ENCODE data around the gene CAPN9. TPM values are rescaled to one million over a fixed set of nuclear protein-coding genes. Genes with fewer than 3 reads are reported as not detected.
"Not testable (repeated sequence)": the region's sequence is repeated elsewhere in the genome, so short reads cannot be mapped to it uniquely, and the experiment has no call there.

CAPN9 gene
- total RNA-seq, 1 donor from 2014 or later = not detected

DNA sequence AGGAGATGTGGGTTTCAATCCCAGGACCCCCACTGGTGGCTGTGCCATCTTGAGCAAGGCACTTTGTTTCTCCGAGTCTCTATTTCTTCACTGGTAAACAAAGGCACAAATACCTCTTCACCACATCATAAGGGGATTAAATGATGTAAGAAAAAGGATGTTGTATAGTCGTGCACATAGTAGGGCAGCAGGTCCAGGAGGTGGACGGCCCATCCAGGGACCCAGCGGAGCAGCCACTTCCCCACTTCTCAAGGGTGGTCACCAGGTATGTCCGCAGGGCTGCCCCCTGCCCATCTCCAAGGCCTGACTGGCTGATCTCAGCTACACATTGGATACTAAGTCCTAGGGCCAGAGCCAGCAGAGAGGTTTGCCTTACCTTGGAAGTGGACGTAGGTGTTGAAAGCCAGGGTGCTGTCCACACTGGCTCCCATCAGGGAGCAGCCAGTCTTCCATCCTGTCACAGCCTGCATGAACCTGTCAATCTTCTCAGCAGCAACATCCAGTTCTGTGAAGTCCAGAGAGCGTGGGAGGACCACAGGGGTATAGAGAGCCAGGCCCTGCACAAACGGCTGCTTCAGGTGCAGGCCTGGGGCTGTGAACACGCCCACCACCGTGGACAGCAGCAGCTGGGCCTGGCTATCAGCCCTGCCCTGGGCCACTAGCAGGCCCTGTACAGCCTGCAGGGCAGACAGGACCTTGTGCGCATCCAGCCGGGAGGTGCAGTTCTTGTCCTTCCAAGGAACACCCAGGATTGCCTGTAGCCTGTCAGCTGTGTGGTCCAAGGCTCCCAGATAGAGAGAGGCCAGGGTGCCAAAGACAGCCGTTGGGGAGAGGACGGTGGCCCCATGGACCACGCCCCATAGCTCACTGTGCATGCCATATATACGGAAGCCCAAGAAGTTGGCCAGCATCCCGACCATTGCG lies 37.3 kb upstream of the CAPN9 start:
- intact Hi-C loops (cut with micrococcal nuclease) = no loop called here

DNA sequence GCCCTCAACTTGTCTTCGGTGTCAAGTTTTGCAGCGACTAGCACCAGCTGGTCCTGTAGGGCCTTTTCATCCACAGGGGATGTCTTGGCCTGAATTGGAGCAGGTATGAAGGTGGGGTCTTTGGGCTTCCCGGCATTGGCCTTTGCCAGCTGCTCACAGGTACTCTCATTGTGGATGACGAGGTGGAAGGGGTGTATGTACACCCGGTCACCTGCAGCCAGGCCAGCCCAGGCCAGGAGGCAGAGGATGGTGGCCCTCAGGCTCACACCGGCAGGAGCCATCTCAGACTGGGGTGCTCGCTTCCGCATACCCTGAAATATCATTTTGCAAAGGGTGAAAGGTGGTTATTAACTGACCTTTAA lies 36.7 kb upstream of the CAPN9 start:
- intact Hi-C loops (cut with micrococcal nuclease) = no loop called here

DNA sequence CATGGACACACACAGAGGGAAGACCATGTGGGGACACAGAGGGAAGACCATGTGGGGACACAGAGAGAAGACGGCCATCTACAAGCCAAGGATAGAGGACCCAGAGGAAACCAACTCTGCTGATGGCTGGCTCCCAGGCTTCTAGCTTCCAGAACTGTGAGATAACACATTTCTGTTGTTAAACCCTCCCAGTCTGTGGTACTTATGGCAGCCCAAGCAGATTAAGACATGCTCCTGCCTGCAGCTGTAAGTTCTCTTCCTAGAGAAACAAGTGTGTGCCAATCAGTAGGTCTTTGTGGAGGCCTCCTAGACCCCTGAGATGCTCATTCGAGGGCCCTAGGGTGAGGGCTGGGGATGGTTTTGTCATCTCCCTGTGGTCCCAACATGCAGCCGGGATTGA lies 35.9 kb upstream of the CAPN9 start:
- intact Hi-C loops (cut with micrococcal nuclease) = no loop called here

DNA sequence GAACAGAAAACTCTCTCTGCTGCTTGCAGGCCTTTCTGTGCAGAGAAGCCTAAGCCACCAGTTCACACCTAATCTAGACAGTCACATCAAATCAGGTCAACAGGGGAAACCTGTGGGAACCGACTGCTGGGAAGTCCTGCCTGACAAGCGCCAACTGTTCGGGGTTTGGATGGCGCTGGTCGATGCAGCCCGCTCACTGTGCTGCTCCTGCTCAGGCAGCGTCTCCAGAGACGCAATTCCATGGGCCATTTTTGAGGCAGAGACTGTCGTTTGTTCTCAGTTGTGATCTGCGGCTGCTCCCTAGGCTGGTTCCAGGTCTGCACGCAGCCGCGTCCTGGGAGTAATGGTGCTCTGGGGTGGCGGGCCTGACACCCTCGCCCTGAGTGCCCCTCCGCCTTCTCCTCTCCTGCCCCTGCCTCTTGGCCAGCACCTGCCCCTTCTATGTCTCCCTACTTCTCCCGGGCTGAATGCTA lies 34.7 kb upstream of the CAPN9 start:
- intact Hi-C loops (cut with micrococcal nuclease) = no loop called here

DNA sequence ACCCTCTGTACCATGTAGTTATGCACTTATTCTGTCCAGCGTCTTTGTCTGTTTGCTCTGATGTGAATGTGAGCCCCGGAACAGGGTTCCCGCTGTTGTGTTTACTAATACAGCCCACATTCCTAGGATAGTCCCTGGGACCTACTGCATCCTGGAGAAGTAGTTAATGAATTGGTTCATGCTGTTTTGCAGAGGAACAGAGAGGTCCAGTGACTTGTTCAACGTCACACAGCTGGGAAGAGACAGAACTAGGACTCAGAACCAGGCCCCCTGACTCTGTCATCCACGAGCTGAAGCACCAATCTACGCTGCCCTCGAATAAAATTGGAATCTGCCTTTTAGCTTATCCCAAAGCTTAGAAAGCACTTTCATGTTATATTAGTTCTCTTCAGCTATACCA lies 34.0 kb upstream of the CAPN9 start:
- intact Hi-C loops (cut with micrococcal nuclease) = no loop called here

DNA sequence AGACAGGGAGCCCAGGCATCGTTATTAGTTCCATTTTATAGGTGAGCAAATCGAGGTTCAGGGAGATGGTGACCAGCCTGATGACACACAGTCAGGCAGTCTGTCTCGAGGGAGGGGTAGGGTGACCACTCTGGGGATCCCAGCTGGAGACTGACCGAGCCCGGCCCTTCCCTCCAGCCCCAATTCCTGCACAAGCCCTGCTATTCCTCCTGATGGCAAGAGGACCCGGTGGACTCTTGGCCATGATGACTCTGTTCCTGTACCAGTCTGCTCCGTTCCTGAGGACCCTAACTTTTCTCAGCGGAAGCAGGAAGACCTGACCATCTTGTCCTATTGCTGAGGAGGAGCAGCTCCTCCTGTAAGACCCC lies 33.7 kb upstream of the CAPN9 start:
- intact Hi-C loops (cut with micrococcal nuclease) = no loop called here

DNA sequence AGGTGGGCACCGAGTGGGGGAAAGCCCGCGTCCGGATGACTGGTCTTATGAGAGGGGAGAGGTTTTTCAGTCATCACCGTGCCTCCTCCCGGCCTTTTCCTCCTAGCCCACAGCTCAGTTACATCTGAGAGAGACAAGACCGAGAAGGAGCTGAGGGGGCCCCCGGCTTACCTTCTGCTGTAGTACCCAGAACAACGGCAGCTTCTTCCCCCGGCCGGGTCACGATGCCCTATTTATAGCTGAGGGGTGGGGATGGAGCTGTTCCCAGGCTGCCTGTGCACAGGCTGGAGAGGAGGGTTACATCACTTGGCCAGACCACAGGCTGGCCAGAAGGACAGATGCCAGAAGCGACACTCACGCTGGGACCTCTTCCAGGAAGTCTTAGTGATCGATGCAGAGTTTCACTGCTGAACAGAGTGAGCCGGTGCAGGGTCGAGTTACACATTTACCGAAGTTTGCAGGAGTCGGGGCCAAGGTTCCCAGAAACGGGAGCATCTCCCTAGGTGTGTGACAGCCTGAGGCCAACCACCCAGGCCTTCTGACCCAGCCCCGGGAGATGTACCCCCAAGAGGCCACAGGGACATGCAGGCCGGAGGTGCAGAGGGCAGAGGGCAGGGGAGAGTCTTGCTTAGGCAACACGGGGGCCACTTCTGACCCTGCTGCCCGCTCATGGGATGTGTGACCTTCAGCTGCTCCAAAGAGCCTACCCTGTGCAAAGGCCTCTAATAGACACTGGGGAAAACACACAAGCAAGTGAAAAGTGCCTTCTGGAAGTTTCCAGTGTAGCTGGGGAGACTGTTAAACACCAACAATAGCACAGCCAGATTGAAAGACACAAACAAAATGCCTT lies 33.0 kb upstream of the CAPN9 start, which contains the start of gene AGT:
Gene AGT, minus strand, starts transcription at position 208 of the 850 bp plus-strand sequence. CDS start 3,299 bp downstream, outside the sequence.
- intact Hi-C loops (cut with micrococcal nuclease) = no loop called here

DNA sequence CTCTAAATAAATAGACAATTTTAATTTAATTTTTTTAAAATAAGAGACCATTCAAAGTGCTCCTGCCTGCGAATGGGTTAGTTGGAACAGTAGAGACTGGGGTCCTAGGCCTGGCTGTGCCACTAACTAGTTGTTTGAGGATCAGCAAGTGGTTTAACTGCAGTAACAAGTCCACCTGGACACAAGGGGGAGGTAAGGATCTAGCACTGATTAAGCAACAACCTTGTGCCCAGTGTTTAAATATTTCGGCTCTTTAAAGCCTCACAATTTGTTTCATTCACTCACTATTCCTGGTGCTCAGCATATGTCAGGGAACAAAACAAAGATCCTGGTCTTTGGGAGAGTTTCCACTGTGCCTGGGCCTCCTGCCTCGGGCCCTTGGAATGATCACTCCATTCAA lies 31.7 kb upstream of the CAPN9 start:
- intact Hi-C loops (cut with micrococcal nuclease) = no loop called here

DNA sequence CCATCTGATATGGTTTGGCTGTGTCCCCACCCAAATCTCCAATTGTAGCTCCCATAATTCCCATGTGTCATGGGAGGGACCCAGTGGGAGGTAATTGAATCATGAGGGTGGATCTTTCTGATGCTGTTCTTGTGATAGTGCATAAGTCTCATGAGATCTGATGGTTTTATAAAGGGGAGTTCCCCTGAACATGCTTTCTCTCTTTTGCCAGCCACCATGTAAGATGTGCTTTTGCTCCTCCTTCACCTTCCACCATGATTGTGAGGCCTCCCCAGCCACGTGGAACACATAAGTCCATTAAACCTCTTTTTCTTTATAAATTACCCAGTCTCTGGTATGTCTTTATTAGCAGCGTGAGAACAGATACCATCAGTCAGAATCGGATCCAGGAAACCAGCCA lies 30.7 kb upstream of the CAPN9 start:
- intact Hi-C loops (cut with micrococcal nuclease) = not testable (repeated sequence)

DNA sequence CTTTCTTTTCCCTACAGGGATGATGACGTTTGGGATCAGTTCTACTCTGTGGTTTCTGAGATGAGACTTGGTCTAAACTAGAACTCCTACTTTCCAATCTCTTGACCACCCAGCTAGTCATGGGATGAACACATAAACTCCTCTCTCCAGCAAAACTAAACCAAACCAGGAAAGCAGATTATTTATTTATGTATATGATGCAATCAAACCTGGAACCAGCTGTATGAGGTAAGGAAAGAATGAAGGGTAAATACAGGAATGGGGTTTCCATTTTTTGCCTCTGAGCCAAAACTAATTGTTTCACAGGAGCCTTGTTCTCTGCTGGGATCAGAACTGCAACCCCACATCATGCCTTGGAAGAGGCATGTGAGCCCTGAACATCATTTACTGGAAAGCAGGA lies 29.9 kb upstream of the CAPN9 start:
- intact Hi-C loops (cut with micrococcal nuclease) = no loop called here

DNA sequence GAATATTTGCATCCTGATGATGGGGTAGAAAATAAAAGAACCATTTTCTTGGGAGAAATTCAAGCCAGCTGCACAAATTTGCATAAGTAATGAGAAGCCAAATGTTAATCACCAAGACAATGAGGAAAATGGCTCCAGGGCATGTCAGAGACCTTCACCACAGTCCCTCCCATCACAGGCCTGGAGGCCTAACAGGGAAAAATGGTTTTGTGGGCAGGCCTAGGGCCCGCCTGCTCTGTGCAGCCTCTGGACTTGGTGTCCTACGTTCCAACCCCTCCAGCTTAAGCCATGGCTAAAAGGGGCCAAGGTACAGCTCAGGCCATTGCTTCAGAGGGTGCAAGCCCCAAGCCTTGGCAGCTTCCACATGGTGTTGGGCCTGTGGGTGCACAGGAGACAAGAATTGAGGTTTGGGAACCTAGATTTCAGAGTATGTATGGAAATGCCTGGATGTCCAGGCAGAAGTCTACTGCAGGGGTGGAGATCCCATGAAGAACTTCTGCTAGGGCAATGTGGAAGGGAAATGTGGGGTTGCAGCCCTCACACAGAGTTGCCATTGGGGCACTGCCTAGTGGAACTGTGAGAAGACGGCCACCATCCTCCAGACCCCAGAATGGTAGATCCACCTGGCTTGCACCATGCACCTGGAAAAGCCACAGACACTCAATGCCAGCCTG lies 25.2 kb upstream of the CAPN9 start:
- intact Hi-C loops (cut with micrococcal nuclease) = not testable (repeated sequence)

DNA sequence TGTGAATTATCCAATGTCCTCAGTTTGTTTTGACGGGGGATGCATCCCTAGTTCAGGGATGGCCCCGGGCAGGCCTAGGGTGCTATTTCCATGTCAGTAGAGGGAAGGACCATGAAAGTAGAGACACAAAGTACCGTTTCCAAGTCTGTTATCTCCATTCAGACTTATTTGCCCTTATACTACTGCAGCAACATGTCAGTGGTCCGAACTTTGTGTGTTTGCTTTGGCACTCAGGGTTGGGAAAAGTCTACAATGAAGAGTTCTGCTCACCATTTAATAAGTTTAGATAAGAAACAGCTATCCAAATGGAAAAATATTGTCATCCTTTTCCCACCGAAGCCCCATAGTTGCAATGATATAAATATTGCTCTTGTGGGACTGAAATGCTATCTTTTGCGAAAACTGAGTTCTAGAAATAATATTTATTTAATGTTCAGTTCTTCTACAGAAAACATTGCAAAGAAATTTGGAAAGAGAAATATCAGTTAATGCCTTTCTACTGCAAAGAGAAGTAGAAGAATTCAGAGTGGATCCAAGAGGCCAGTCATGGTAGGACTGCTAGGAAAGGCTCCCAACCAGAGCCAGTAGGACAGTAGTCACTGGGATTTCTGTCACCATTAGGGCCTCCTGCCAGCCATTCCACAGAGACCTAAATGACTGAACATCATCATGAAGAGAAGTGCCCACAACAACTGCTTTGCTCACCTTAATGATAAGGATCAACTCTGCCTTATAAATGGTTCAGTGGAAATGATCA lies 21.8 kb upstream of the CAPN9 start:
- intact Hi-C loops (cut with micrococcal nuclease) = no loop called here

DNA sequence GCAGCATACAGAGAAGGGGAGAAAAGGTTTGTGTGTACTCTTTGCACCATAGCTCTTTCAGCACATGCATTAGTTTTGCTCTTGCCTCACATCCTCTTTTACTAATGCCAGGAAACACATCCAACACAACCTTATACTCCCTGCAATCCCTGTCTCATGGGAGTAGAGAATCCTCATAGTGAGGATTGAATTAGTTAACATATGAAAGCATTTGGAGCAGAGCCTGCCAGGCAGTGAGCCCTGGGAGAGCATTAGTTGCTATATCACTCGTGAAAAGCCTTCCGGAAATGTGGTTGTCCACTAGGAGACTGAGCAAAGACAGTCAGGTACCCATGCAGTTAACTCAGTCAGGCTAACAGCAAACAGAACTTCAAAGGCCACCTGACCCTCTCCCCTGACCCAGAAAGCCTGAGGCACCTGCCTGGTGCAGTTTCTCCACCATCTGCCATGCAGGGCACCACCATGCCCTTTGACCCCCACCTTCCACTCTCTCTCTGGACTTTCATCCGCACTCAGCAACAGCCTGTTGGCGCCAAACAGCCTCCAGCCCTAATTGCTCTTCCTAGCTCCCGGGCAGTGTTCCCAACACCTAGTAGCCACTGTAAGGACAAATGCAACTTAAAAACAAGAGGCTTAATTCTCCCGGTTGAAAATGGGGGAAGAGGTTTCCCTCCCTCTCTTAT lies 18.3 kb upstream of the CAPN9 start:
- intact Hi-C loops (cut with micrococcal nuclease) = no loop called here

DNA sequence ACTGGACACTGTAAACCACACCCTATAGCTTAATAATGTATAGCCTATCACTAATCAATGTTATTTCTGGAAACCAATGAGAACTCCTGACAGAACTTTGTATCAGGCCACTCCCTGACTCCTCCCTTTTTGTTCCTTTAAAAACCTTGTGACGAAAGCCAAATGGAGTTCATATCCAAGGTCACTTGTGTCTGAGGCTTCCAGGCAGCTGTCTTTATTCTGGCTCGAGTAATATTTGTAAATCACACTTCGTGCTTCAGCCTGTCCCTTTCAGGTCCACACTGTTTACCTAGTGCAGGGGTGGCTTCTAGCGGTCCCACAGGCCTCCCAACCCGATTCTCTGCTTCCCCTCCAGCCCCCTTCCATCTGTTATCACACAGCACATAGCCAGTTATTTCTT lies 16.2 kb upstream of the CAPN9 start:
- intact Hi-C loops (cut with micrococcal nuclease) = no loop called here

DNA sequence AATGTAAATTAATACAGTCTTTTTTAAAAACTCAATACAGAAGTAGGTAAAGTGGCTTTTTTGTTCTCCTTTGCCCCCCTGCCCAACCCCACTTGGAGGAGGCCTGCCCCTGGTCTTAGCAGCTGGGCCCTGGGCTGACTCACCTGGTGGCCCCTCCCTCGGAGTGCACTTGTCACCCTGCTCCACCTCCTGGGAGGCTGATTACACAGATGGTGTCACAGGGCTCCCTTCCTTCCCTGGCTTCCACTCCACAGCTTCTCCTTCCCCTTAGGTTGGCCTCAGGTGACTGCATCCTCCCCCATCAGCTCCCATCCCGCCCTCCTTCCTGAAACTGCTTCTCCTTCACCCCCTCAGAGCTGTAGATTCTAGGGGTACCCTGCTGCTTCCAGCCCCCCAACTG lies 11.7 kb upstream of the CAPN9 start:
- intact Hi-C loops (cut with micrococcal nuclease) = no loop called here

DNA sequence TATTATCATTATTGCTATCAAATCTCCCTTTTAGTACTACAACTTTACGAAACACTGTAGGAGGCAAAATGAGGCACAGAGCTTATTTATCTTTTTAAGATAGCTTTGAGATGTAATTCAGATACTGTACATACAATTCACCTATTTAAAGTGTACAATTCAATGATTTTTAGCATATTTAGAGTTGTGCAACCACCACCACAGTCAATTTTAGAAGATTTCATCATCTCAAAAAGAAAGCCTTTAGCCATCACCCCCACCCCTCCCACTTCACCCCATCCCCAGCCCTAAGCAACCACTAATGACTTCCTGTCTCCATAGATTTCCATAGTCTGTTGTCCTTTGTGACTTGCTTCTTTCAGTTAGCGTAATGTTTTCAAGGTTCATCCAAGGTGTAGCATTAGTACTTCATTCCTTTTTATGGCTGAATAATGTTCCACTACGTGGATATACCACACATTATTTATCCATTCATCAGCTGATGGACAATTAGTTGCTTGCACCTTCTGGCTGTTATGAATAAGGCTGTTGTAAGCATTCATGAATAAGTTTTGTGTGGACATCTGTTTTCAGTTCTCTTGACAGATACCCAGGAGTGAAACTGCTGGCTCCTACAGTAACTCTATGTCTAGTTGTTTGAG lies 9.4 kb upstream of the CAPN9 start:
- intact Hi-C loops (cut with micrococcal nuclease) = no loop called here

DNA sequence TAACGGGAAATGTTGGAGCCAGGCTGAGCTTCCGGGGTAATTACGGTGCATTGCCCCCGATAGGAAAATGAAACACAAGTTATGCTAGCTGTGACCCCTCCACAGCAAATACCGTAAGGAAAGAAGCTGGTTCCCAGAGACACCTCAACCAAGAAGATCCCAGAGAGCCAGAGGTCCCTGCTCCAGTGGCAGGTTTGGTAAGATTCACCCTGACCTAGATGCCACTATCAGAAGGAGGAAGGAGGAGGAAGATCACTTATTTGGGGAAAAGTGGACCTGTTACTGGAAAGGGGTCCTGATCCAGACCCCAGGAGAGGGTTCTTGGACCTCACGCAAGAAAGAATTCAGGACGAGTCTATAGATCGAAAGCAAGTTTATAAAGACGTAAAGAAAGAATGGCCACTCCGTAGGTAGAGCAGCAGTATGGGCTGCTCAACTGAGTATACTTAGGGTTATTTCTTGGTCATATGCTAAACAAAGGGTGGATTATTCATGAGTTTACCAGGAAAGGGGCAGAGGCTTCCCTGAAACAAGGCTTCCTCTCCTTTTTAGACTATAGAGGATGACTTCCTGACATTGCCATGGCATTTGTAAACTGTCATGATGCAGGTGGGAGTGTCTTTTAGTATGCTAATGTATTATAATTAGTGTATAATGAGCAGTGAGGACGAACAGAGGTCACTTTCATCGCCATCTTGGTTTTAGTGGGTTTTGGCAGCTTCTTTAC lies 7.5 kb upstream of the CAPN9 start:
- intact Hi-C loops (cut with micrococcal nuclease) = no loop called here

DNA sequence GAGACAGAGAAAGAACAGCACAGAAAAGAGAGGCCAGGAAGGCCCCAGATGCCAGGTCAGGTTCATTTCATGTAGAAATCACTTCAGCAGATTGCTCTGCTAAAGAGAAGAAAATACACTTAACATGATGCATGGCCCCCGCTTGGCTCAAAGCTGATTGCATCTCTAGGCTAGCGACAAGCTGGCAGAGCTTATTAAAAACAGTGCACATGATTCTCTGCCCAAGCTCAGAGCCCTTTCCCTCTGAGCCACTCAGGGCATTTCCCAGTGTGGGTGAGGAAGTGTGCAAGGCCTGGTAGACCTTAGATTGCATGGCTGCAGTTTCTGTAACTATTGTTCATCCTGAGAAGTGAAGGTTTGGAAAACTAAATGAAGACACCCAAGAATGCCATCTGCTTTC lies 3.3 kb upstream of the CAPN9 start:
- intact Hi-C loops (cut with micrococcal nuclease) = no loop called here

DNA sequence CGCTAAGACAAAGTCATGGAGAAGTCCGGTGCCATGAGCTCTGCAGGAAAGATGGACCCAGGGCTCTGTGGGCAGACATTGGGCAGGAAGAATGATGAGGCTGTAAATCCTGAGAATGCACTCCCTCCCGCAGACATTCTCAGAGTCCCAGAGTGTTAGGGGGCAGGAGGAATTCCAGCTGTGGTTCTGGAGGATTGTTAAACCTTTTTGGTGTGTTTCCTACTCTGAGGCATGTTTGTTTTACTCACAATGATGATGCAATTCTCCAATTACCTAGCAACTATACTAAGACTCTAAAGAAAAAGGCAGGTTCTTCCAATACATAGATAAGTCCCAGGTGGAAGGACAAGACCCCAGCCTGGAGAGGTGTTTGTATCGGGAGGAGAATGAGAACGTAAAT lies 2.8 kb upstream of the CAPN9 start:
- intact Hi-C loops (cut with micrococcal nuclease) = no loop called here
